Stimulated activated CD4-positive, alpha-beta T cell treated with anti-CD3 and anti-CD28 coated beads, Interleukin-12 subunit alpha, Interleukin-12 subunit beta, amount 100 ng/mL, for 48 hours (primary cell): ENCODE measurements around the gene NPY1R.

Experiments
- DNase-seq, 3 donors: peaks; one replicate each; pipeline ENCODE4 v3.0.0-alpha.2; 2020; ENCODE audit warnings: low read depth in 2 of 3, low spot score in 1 of 3

The NPY1R gene

GRCh38 chr4:163280703-163281519 is 51.5 kb downstream of the NPY1R start:
- no peak for DNase-seq

- no peak for DNase-seq
Observed at GRCh38 chr4:163279713-163280112, 52.7 kb downstream of the NPY1R start.

DNA sequence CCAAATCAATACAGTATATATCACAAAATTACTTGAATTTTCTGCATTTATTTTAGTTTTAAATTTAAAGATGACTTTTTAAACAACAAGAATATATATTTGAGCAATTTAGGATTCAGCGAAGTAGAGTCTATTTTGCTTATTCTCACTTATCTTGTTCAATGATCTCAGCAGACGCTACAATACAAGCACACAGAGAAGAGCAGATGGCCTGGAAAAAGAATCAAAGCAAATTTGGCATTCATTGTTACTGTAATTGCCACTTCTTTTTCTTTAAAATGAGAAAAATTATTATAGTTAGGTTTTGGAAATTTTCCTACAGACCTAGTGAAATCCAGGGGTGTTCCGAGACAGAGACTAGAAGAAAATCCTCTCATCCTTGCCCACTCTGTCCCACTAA is 57.5 kb downstream of the NPY1R start:
- DNase-seq: no peak
